GM18873 (cell line): ENCODE results near the gene CCDC28A.

Source experiments
- ATAC-seq: cut with Tn5 transposase; IDR thresholded peaks from one replicate; pipeline ENCODE4 v1.9.1; 2021; ENCODE audit warnings: mild to moderate bottlenecking, moderate library complexity, moderate number of reproducible peaks; ENCODE audit not compliant: unreplicated experiment, low FRiP score

CCDC28A gene

GRCh38 chr6:138795809-138796603, 22.4 kb downstream of the CCDC28A start, which contains the start of gene ECT2L:
Gene ECT2L, plus strand, starts transcription at chr6:138796087. Its CDS starts 17,188 bp downstream, at chr6:138813275.
- no peak for ATAC-seq

- no peak for ATAC-seq
These were observed 23.2 kb downstream of the CCDC28A start for GRCh38 chr6:138796771-138797170.

- no peak for ATAC-seq
These were observed 24.4 kb downstream of the CCDC28A start for GRCh38 chr6:138797806-138798446.

- no peak for ATAC-seq
These were observed 27.0 kb downstream of the CCDC28A start for GRCh38 chr6:138800377-138801150.

GRCh38 chr6:138803331-138803730, 29.8 kb downstream of the CCDC28A start:
- ATAC-seq: no peak

- no peak for ATAC-seq
These were observed 30.3 kb downstream of the CCDC28A start for GRCh38 chr6:138803861-138804260.

GRCh38 chr6:138805016-138805765, 31.6 kb downstream of the CCDC28A start:
- ATAC-seq: no peak

GRCh38 chr6:138806889-138807288, 33.3 kb downstream of the CCDC28A start:
- no peak for ATAC-seq

GRCh38 chr6:138809677-138810076, 36.1 kb downstream of the CCDC28A start:
- no peak for ATAC-seq

GRCh38 chr6:138811866-138812265, 38.3 kb downstream of the CCDC28A start:
- ATAC-seq: no peak

- no peak for ATAC-seq
These were observed 40.7 kb downstream of the CCDC28A start for GRCh38 chr6:138814179-138814834.

GRCh38 chr6:138815221-138815620, 41.7 kb downstream of the CCDC28A start:
- ATAC-seq: no peak

GRCh38 chr6:138815797-138816528, 42.4 kb downstream of the CCDC28A start:
- peak; percentile 72 for ATAC-seq

GRCh38 chr6:138817799-138818198, 44.2 kb downstream of the CCDC28A start:
- no peak for ATAC-seq

- ATAC-seq: peak; percentile 76
These were observed 45.1 kb downstream of the CCDC28A start for GRCh38 chr6:138818496-138819194.

- ATAC-seq: no peak
These were observed 48.0 kb downstream of the CCDC28A start for GRCh38 chr6:138821519-138821918.

- no peak for ATAC-seq
These were observed 51.0 kb downstream of the CCDC28A start for GRCh38 chr6:138824482-138825144.

- ATAC-seq: no peak
These were observed 56.7 kb downstream of the CCDC28A start for GRCh38 chr6:138830248-138830647.
